ENCODE data around the gene GARNL3.

GRCh38 chr9:127330501-127330900, 65.9 kb downstream of the GARNL3 start:
- TF ChIP-seq CTCF (conservative IDR thresholded peaks at IDR 0.05; ENCODE audit: low read depth, low read length), result no peak
- no peak for TF ChIP-seq EZH2 (IDR thresholded peaks at IDR 0.05; ENCODE audit: low read length, unreplicated experiment)
- no peak for TF ChIP-seq EZH2phosphoT487 (IDR thresholded peaks at IDR 0.05; ENCODE audit: borderline replicate concordance, low read length)

Data from PC-3 (cell line).